GM19467 (cell line): ENCODE measurements around the gene ARX.

ENCODE experiments used
- ATAC-seq: cut with Tn5 transposase; IDR thresholded peaks from one replicate; pipeline ENCODE4 v1.9.1; 2021; ENCODE audit warnings: mild to moderate bottlenecking, moderate library complexity; ENCODE audit not compliant: unreplicated experiment

Gene ARX

DNA sequence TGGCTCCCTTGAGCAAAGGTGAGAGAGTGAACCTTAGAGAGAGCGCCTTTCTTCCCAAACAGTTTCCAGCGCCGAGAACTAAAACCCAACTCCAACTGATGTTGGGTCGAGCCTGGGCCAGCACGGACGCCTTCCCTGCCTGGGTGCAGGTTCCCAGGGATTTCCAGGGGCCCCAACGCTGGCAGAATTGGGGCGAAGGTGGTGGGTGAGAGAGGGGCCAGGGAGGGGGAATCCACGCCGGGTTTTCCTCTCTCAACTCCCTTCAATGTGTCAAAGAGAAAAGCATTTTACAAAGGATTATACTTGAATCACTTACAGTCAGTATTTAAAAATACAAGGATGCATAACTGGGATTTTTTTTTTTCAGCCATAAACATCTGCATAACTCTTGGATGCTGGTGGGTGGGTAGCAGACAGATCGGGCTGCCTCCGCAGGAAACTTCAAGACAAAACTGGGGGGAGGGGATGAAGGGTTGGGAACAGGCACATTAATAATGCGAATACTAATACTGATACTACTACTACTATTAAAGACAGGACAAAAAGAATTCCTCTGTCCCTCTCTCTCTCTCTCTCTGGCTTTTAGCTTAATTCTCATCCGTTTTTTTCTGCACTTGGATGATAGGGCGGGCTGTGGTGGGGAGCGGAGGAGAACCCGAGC, 1.3 kb upstream of the ARX start:
- no peak for ATAC-seq

DNA sequence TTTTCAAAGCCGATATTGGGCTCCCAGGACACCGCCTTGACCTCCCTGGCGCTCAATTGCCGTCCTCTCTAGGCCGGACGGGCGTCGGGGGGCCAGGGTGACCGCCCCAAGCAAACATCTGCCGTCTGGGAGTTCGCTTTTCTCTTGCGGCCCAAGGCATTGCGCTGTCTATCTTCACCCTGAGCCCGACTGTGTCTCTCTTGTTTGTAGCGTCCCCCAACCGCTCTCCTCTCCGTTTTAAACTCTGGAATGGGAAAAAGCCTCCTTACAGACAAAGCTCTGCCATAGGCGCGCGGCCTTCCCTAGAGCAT, 551 bp upstream of the ARX start:
- ATAC-seq = no peak

DNA sequence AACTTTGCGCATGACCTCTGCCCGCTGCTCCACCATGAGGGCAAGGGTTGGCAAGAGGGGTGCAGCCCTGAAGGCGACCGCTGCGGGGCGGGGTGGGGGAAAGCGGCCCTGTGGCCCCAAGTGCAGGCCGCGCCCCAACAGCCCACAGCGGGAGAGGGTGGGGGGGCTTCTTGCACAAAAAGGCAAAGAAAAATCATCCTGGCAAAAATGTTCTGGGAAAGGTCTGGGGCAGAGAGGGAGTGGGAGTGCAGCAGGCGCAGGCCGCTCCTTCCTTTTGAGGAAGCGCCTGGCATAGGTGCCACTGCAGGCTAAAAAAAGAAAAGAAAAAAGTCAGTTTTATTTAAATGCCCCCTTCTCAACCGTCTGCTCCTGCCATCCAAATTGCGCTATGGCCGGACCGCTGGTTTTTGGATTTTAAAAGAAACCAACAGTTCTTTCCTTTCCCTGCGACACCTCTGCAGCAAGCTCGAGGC, 1.4 kb downstream of the ARX start:
- ATAC-seq = no peak

DNA sequence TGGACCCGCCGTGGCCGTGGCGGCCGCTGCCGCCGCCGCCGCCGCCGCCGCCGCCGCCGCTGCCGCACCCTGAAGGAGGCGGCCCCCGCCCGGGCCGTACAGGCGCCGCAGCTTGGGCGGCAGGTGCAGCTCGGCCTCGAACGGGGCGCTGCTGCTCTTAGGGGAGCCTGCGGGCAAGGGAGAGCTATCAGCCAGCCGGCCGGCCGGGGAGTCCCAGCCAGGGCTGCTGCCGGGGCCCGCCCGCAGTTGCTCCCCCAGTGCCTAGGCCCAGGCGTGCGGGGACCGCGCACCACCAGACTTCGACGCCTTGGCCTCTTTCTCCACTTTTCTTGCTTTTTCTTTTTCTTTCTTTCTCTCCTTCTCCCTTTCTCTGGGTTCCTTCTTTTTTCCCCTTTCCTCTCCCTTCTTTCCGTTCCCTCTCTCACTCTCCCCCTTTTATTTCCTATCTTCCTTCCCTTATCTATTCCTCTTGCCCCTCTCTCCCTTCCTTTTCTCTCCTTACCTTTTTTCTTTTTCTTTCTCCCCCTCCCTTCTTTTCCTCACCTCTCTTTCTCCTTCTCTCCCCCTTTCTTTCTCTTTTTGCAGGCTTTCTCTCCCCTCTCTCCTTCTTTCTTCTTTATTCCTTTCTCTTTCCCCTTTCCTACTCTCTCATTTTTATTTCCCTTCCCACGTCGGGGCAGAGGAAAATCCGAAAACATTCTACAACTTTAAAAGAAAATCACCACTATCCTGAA, 2.0 kb downstream of the ARX start:
- ATAC-seq = no peak

GRCh38 chrX:25012793-25013631, 2.8 kb downstream of the ARX start:
- no peak for ATAC-seq

GRCh38 chrX:25012433-25012735, 3.4 kb downstream of the ARX start:
- no peak for ATAC-seq

GRCh38 chrX:25011589-25012432, 4.0 kb downstream of the ARX start:
- ATAC-seq = no peak

DNA sequence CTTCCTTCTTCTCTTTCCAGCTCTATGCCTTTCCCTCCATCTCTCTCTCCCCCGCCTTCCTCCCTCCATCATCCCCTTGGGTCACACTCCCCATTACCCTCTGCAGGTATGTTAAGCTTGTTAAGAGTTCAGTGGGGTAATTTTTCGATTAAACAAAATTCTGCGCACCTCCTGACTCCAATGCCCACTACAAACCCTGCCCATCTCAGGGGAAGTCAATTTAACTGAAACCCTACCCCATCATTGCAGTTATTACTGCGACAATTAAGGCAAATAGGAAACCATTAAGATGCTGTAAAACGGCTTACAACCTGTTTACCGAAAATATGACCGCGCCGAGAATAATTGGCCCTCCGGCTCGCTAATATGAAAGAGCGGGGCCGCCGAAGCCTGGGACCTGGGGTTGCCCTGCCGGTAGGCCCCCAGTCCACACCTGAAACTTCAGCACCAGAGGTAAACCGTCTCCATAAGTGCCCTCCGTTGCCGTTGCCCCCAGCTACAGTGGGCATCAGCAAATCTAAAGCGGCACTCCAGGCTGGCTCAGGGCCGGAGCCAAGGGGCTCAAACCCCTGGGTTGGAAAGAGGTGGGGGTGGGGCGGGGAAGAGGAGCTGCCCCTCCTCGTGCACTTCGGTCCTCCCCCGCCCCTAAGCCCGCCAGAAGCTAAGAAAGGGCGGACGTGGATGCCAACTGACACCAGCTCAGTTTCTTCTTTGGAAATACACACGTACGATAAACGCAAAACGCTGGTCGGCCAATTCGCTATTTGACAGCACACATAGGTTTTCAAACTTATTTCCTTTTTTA, 4.8 kb downstream of the ARX start:
- no peak for ATAC-seq

- ATAC-seq = no peak
Observed at GRCh38 chrX:25009407-25009806, 6.4 kb downstream of the ARX start.

GRCh38 chrX:25007059-25008053, 8.4 kb downstream of the ARX start:
- ATAC-seq = no peak

DNA sequence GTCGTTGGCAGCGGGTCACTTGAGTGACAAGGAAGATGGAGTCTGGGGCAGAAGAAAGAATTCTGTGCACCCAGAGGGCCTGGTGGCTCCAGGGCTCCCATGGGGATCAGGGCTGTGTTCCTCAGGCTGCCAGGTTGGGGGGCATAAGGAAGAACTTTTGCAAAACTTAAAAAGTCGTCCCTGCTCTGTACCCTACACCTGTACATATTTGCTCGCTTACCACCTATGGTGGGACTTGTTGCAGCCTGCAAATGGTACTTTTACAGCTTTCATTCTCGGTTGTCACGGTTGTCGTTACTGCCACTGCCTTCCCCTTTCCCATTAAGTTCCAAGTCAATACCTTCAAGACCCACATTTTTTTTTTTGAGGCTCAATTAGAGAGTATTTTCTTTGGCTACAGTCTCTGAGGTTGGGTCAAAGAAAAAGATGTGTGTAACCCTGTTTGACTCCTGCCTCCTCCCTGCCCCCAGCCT, 9.1 kb downstream of the ARX start:
- ATAC-seq = no peak

- ATAC-seq = no peak
Observed at GRCh38 chrX:25005382-25006185, 10.2 kb downstream of the ARX start.

DNA sequence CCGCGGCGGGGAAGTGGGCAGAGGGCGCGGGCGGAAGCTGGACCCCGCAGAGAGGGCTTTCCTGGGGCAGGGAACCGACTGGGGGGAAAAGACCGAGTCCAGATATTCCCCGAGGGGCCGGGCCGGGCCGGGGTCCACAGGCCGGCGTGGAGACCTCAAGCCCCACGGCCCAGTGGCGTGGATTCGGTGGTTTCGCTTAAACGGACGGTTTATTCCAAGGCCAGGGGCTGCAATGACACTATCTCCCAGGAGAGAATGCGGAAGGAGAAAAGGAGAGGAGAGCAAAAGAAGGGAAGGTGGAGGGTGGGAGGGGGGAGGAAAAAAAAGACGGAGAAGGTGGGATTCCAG, 10.8 kb downstream of the ARX start:
- no peak for ATAC-seq

- ATAC-seq = no peak
Observed at GRCh38 chrX:25004485-25005032, 11.2 kb downstream of the ARX start.

- ATAC-seq = no peak
Observed at GRCh38 chrX:25004040-25004439, 11.7 kb downstream of the ARX start.

DNA sequence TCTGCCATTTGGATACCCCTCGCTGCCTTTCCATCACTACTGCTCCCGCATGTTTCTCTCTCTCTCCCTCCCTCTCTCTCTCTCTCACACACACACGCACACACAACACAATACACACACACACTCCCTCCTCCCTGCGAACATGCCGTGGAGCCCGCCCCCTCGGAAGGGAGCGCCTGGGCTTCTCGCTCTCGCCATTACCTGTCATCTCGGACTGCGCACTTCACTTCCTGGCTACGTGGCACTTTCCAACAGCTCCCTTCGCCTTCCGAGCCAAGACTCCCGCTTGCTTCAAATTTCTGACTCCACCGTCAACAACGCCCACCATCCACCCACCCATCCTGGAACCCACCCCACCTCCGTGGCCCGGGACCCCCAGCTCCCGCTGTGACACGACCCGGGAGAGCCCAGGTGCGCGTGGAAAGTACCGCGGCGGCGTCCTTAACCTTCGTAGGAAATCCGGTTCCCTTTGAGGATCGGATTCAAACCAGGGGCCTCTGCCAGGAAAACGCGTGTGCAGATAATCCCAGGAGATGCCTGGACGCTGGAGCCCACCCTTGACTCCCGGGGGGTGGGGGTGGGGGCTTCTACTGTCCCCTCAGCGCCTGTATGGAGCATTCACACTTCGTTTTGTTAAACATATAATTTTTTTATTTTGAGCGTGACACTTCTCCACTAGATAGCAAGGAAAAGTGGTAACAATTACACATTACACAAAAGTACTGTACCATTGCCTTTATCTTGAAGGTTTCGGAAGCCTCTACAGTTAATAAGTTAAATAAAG, 12.5 kb downstream of the ARX start:
- ATAC-seq = no peak

DNA sequence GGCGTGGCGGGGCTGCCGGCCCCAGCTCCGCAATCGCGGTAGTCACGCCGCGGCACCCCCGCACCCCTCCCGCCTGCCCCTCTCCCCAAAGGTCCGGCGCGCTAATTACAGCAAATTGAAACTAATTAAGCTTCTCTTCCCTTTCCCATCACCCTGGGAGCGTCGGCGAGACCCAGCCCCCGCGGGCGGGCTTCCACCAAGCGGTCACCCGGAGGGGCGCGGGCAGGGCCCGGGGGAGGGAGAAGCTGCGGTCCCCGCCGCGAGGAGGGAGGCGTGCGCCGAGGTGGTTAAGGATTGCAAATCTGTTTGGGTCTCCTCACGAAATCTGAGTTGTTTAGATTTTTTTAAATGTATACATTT, 13.1 kb downstream of the ARX start:
- ATAC-seq = no peak
